HepG2 (cell line): ENCODE data around the gene VGF. TPM values are rescaled to one million over a fixed set of nuclear protein-coding genes. Genes with fewer than 3 reads are reported as not detected.

Experiments
- ATF7-NPFF ChIP-seq: sonication (generic); formaldehyde crosslinking; IDR thresholded peaks from 2 replicates; pipeline ENCODE4 v1.8.1; 2023; ENCODE audit warnings: mild to moderate bottlenecking, low read depth, missing genetic modification reagents, moderate library complexity
- MLLT10 ChIP-seq: sonication (generic); formaldehyde crosslinking; IDR thresholded peaks from 2 replicates; pipeline ENCODE4 v1.4.0; 2020; ENCODE audit warnings: missing genetic modification reagents
- MYPOP ChIP-seq: sonication (generic); formaldehyde crosslinking; IDR thresholded peaks from 2 replicates; pipeline ENCODE4 v1.8.1; 2023; ENCODE audit warnings: mild to moderate bottlenecking, moderate library complexity, missing genetic modification reagents
- NFKB2 ChIP-seq: sonication (generic); formaldehyde crosslinking; IDR thresholded peaks from 2 replicates; pipeline ENCODE4 v1.4.0; 2020; ENCODE audit warnings: missing genetic modification reagents, borderline replicate concordance
- NRL ChIP-seq: sonication (generic); formaldehyde crosslinking; IDR thresholded peaks from 2 replicates; pipeline ENCODE4 v1.5.0; 2020; ENCODE audit warnings: missing genetic modification reagents, mild to moderate bottlenecking, moderate library complexity, borderline replicate concordance
- PRDM4 ChIP-seq: sonication (generic); formaldehyde crosslinking; IDR thresholded peaks from 2 replicates; pipeline ENCODE4 v1.9.0; 2021; ENCODE audit warnings: missing genetic modification reagents, borderline replicate concordance
- SAP130 ChIP-seq: IDR thresholded peaks from 2 replicates; pipeline ENCODE4 v1.6.1; 2016; ENCODE audit warnings: low read depth
- THAP11 ChIP-seq: IDR thresholded peaks from 2 replicates; pipeline ENCODE4 v1.6.1; 2016; ENCODE audit warnings: missing biosample characterization, missing genetic modification reagents
- ZFP91 ChIP-seq: sonication (generic); formaldehyde crosslinking; IDR thresholded peaks from 2 replicates; pipeline ENCODE4 v1.9.0; 2022; ENCODE audit warnings: missing genetic modification reagents, mild to moderate bottlenecking, borderline replicate concordance
- ZNF639 ChIP-seq: conservative IDR thresholded peaks from 2 replicates; pipeline ENCODE4 v1.6.1; 2018; ENCODE audit warnings: missing genetic modification reagents
- polyA plus RNA-seq, 8 experiments: library from polyadenylated mRNA; depleted of rRNA in 3 of 8; stranded (reverse) in 7 of 8; unstranded in 1 of 8; fragments of >200 nt; fragmentation: Illumina TruSeq in 4 of 8; extraction: Trizol in 4 of 8; gene quantifications; 2 replicates each; pipeline versions ENCODE4 v1.2.1 to v1.2.3, GENCODE V29; 2011 to 2016; ENCODE audit warnings: low read depth in 4 of 8, missing spikeins in 1 of 8, mixed read lengths in 1 of 8; ENCODE audit not compliant: insufficient read depth in 1 of 8
- total RNA-seq, 5 experiments: library from RNA; depleted of rRNA; stranded (reverse); fragments of >200 nt; fragmentation: Illumina TruSeq; extraction: Trizol; gene quantifications; 2 replicates each; pipeline ENCODE4 v1.2.3, GENCODE V29; 2016; ENCODE audit warnings: low read depth in 1 of 5
- TF ChIP-seq, protein P1 (sequence below): sonication (generic); formaldehyde crosslinking; IDR thresholded peaks from 2 replicates; pipeline ENCODE4 v1.9.0; 2021; ENCODE audit warnings: mild to moderate bottlenecking, missing genetic modification reagents
- TF ChIP-seq, protein P2 (sequence below): sonication (generic); formaldehyde crosslinking; IDR thresholded peaks from 2 replicates; pipeline ENCODE4 v1.5.0; 2020; ENCODE audit warnings: mild to moderate bottlenecking, missing genetic modification reagents, moderate library complexity

The VGF gene
- total and polyA plus RNA-seq, 2 of the 13 experiments (the other 11 are each of a cell fraction or from before 2014, with no cell fraction given), result 0.12 to 0.46 TPM

GRCh38 chr7:101169838-101170551 lies 4.6 kb upstream of the VGF start (continued):
- 0 out of 2 replicates have a peak, but pooled peaks have one; percentile 28 for TF ChIP-seq THAP11 (CRISPR knock-in tag)
- TF ChIP-seq ZFP91 (CRISPR knock-in tag), result peak; percentile 36; the same call in 1 of the 2 replicates
- TF ChIP-seq MLLT10 (CRISPR knock-in tag), result no peak
- TF ChIP-seq ATF7-NPFF (CRISPR knock-in tag), result peak; percentile 56; the same call in 1 of the 2 replicates
- TF ChIP-seq, protein P1, sequence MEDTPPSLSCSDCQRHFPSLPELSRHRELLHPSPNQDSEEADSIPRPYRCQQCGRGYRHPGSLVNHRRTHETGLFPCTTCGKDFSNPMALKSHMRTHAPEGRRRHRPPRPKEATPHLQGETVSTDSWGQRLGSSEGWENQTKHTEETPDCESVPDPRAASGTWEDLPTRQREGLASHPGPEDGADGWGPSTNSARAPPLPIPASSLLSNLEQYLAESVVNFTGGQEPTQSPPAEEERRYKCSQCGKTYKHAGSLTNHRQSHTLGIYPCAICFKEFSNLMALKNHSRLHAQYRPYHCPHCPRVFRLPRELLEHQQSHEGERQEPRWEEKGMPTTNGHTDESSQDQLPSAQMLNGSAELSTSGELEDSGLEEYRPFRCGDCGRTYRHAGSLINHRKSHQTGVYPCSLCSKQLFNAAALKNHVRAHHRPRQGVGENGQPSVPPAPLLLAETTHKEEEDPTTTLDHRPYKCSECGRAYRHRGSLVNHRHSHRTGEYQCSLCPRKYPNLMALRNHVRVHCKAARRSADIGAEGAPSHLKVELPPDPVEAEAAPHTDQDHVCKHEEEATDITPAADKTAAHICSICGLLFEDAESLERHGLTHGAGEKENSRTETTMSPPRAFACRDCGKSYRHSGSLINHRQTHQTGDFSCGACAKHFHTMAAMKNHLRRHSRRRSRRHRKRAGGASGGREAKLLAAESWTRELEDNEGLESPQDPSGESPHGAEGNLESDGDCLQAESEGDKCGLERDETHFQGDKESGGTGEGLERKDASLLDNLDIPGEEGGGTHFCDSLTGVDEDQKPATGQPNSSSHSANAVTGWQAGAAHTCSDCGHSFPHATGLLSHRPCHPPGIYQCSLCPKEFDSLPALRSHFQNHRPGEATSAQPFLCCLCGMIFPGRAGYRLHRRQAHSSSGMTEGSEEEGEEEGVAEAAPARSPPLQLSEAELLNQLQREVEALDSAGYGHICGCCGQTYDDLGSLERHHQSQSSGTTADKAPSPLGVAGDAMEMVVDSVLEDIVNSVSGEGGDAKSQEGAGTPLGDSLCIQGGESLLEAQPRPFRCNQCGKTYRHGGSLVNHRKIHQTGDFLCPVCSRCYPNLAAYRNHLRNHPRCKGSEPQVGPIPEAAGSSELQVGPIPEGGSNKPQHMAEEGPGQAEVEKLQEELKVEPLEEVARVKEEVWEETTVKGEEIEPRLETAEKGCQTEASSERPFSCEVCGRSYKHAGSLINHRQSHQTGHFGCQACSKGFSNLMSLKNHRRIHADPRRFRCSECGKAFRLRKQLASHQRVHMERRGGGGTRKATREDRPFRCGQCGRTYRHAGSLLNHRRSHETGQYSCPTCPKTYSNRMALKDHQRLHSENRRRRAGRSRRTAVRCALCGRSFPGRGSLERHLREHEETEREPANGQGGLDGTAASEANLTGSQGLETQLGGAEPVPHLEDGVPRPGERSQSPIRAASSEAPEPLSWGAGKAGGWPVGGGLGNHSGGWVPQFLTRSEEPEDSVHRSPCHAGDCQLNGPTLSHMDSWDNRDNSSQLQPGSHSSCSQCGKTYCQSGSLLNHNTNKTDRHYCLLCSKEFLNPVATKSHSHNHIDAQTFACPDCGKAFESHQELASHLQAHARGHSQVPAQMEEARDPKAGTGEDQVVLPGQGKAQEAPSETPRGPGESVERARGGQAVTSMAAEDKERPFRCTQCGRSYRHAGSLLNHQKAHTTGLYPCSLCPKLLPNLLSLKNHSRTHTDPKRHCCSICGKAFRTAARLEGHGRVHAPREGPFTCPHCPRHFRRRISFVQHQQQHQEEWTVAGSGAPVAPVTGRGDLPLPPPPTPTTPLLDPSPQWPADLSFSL, result peak; percentile 82; the same call in 1 of the 2 replicates
- TF ChIP-seq PRDM4 (CRISPR knock-in tag), result no peak
- peak; percentile 84; the same call in 1 of the 2 replicates for TF ChIP-seq NRL (CRISPR knock-in tag)
- TF ChIP-seq, protein P2, sequence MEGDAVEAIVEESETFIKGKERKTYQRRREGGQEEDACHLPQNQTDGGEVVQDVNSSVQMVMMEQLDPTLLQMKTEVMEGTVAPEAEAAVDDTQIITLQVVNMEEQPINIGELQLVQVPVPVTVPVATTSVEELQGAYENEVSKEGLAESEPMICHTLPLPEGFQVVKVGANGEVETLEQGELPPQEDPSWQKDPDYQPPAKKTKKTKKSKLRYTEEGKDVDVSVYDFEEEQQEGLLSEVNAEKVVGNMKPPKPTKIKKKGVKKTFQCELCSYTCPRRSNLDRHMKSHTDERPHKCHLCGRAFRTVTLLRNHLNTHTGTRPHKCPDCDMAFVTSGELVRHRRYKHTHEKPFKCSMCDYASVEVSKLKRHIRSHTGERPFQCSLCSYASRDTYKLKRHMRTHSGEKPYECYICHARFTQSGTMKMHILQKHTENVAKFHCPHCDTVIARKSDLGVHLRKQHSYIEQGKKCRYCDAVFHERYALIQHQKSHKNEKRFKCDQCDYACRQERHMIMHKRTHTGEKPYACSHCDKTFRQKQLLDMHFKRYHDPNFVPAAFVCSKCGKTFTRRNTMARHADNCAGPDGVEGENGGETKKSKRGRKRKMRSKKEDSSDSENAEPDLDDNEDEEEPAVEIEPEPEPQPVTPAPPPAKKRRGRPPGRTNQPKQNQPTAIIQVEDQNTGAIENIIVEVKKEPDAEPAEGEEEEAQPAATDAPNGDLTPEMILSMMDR (CRISPR knock-in tag), result peak; percentile 94
- TF ChIP-seq ZNF639 (CRISPR knock-in tag), result no peak
- TF ChIP-seq MYPOP (CRISPR knock-in tag), result 0 out of 2 replicates have a peak, but pooled peaks have one; percentile 18
- peak; percentile 20; the same call in 1 of the 2 replicates for TF ChIP-seq NFKB2 (CRISPR knock-in tag)
- peak; percentile 30; the same call in 1 of the 2 replicates for TF ChIP-seq SAP130
